HG03060 (cell line): ENCODE data around the gene KIF12.

Experiments used
- ATAC-seq: cut with Tn5 transposase; IDR thresholded peaks from one replicate; pipeline ENCODE4 v1.9.1; 2021; ENCODE audit warnings: low read depth, moderate number of reproducible peaks; ENCODE audit not compliant: unreplicated experiment

Gene KIF12

GRCh38 chr9:114124138-114124537 is 25.0 kb upstream of the KIF12 start:
- ATAC-seq = no peak

GRCh38 chr9:114123031-114123977 is 24.2 kb upstream of the KIF12 start:
- ATAC-seq = no peak

- ATAC-seq = no peak
These were observed 23.3 kb upstream of the KIF12 start for GRCh38 chr9:114122136-114123027.

GRCh38 chr9:114121227-114122135 is 22.4 kb upstream of the KIF12 start:
- ATAC-seq = no peak

DNA sequence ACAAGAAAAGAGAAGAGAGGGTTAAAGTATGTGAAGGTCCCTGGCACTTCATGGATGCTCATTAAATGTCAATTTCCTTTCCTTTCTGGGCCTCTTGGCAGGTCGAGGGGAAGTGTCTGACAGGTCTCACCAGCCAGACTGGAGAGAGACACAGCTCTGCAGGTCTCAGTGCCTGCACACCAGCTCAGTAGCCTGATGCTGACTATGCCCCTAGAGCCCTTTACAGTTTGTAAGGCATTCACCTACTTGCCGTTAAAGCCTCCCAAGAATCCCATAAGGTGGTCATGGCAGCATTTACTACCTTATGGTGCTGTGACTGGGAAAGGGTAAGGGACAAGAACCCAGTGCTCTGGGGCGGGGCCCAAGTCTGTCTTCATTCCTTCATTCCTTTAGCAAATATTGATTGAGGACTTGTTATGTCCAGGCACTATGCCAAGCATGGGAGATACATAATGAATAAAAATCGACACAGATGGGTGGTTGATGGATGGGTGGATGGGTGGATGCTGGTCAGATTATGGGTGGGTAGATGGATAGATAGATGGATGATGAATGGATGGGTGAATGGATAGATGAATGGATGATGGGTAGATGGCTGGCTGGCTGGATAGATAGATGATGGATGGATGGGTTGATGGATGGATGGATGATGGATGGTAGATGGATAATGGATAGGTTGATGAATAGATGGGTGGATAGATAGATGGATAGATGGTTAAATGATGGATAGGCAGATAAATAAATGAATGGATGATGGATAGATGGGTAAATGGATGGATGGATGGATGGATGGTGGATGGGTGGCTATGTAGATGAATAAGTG is 21.3 kb upstream of the KIF12 start:
- no peak for ATAC-seq

DNA sequence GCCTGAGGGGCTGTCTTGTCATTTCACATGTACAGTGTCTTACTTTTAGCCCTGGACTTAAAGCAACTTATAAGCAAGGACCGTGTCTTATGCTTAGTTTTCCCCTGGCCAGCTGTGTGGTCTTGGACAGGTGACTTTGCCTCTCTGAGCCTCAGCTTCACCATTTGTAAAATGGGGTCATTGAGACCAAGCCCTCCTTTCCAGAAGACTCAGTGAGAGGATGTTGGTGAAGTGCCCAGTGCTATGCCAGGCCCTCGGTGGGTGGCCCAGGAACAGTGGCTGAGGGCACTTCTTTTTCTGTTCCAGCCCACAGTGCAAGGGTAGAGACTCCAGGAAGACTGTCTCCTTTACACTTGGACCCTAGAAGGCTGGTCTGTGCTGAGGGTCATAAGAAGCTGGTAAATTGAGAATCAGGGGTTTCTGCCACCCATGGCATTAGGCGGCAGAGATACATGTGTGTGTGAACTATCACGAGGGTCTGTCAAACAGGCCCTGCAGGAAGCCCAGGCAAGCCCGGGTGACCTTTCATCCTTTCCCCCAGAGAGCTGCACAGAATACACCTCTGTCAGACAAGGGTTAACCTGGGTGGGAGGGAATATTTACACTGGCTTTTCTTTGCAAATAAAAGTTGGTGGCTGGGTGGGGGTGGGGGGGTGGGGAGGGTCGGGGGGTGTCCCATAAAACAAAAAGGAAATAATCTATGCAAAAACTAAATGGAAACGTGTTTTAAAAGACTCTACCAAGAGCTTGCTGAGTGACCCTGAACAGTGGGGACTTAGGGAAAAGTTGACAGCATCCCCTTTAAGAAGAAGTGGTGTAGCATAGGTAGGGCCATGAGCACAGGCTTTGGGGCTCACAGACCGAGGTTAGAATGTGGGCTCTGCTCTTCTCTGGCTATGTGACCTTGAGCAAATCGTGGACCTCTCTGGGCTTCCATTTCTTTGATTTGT is 20.4 kb upstream of the KIF12 start:
- no peak for ATAC-seq

GRCh38 chr9:114117996-114118830 is 19.1 kb upstream of the KIF12 start:
- ATAC-seq = no peak

DNA sequence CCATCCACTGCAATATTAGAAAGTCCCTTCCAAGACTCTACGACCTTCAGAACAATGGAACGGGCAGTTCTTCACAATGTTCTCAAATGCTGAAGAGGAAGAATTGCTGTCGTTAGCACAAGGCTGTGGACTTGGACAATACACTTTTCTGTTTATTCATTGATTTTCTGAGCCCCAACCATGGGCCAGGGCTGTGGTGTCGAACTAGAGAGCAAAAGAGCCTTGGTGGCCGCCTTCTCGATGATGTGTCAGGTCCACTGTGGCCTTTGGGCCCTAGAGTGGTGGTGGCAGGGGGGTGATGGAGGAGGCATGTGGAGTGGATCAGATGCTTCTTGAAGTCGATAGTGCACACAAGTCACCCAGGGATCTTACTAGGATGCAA is 18.5 kb upstream of the KIF12 start:
- no peak for ATAC-seq

GRCh38 chr9:114116126-114116747 is 17.1 kb upstream of the KIF12 start:
- ATAC-seq = no peak

GRCh38 chr9:114115654-114116125 is 16.6 kb upstream of the KIF12 start:
- no peak for ATAC-seq

GRCh38 chr9:114114364-114114763 is 15.3 kb upstream of the KIF12 start:
- ATAC-seq = no peak

DNA sequence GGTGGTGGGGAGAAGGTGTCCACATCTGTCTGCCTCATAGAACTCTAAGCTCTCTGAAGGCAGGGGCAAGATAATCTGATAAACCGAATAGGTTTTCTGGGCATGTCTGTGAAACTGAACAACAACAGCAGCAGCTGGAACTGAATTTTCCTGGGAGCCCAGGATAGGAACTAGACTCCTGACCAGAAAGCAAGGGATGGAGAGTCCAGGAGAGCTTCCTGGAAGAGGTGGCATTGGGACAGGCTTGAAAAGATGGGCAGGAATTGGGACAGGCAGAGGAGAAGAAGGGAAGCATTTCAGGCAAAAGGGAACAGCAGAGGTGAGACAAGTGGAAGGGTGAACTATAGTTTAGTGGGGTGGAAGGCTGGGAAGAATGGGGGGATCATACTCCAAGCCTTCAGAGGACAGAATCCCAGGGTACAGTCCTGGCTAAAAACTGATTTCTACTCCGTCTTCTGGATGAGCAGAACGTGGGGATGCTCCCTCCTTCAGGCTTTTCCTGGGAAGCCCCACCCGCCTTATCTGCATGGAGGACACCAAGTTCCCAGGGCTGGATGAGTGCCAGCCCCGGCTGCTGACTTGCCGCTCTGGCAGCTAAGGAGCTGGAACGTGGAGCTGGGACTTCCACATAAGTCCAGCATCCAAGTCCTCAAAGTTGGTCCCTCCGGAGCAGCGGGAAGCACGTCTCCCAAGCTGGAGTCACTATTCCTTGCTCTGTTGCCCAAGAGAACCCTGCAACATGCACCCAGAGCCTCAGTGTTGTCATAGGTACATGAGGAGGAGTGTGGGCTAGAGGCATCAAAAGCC is 13.9 kb upstream of the KIF12 start:
- ATAC-seq = no peak

DNA sequence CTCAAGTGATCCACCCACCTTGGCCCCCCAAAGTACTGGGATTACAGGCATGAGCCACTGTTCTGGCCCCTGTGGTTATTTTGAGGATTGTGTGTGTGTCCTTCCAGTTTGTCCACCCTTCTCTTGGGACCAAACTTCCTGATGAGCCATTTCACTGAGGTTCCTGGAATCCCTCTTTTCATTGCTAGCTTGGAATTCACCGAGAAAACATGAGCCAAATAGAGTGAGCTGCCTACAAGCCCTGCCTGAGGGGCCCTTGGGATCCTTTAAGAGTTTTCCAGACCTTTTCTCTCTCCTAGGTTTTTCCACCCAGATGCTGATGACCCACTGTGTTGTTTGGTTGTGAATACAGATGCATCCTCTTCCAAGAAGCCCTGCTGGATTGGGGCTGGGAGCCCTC is 13.2 kb upstream of the KIF12 start:
- no peak for ATAC-seq

GRCh38 chr9:114110180-114110579 is 11.1 kb upstream of the KIF12 start:
- no peak for ATAC-seq

DNA sequence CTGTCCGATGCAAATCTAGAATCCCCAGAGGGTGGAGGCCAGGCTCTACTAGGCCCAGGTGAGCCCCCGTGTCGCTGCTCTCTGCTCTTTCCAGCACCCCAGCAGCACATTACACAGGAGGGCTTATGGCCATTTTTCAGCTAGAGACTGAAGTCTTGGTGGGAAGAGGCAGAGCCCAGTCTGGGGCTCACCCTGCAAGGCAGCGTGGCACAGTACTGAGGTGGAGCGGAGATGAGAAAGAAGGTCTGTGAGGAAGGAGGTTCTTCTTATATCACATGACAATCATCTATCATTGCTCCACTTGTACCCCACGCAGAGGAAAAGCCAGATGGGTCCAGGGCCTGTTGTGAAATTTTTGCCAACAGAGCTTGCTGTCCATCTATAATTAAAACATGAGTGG is 10.0 kb upstream of the KIF12 start:
- no peak for ATAC-seq
